Liver (tissue), 9 donors: ENCODE results near the gene ULK4. TPM values are rescaled to one million over a fixed set of nuclear protein-coding genes. Genes with fewer than 3 reads are reported as not detected.

Source experiments
- DNase-seq: peaks from one replicate; pipeline ENCODE4 v3.0.0-alpha.2; 2017; ENCODE audit warnings: low spot score
- H3K27ac ChIP-seq, 2 donors: one replicate each; pipeline ENCODE4 v1.7.0; 2013; ENCODE audit warnings: inconsistent platforms in 2 of 2, low read length in 2 of 2, control low read depth in 1 of 2, low read depth in 1 of 2, mild to moderate bottlenecking in 1 of 2
- H3K27me3 ChIP-seq, 4 donors: one replicate each; pipeline versions ENCODE4 v1.6.1 to v1.7.0; 2013; ENCODE audit warnings: low read length in 3 of 4, inconsistent platforms in 1 of 4, mild to moderate bottlenecking in 1 of 4, moderate library complexity in 1 of 4; ENCODE audit not compliant: control insufficient read depth in 4 of 4, insufficient read depth in 4 of 4
- H3K36me3 ChIP-seq, 4 donors: one replicate each; pipeline versions ENCODE4 v1.6.1 to v1.7.0; 2013; ENCODE audit warnings: low read length in 3 of 4, mild to moderate bottlenecking in 3 of 4, low read depth in 1 of 4, moderate library complexity in 1 of 4; ENCODE audit not compliant: control insufficient read depth in 4 of 4, insufficient read depth in 3 of 4
- H3K4me1 ChIP-seq, 4 donors: one replicate each; pipeline versions ENCODE4 v1.6.1 to v1.7.0; 2013; ENCODE audit warnings: low read length in 3 of 4, mild to moderate bottlenecking in 3 of 4, moderate library complexity in 1 of 4; ENCODE audit not compliant: control insufficient read depth in 4 of 4, insufficient read depth in 4 of 4
- H3K4me3 ChIP-seq, 3 donors: one replicate each; pipeline versions ENCODE4 v1.6.1 to v1.7.0; 2013; ENCODE audit warnings: low read length in 3 of 3, control low read depth in 1 of 3, low read depth in 1 of 3, mild to moderate bottlenecking in 1 of 3
- H3K9ac ChIP-seq, 2 donors: one replicate each; pipeline ENCODE4 v1.7.0; 2013; ENCODE audit warnings: low read length in 2 of 2, mild to moderate bottlenecking in 2 of 2, moderate library complexity in 2 of 2, control low read depth in 1 of 2, low read depth in 1 of 2
- H3K9me3 ChIP-seq, 4 donors: one replicate each; pipeline versions ENCODE4 v1.6.1 to v1.7.0; 2013; ENCODE audit warnings: low read length in 3 of 4; ENCODE audit not compliant: control insufficient read depth in 4 of 4
- ATF3 ChIP-seq: IDR thresholded peaks from 2 replicates; pipeline ENCODE4 v1.6.1; 2016; ENCODE audit warnings: antibody characterized with exemption
- CTCF ChIP-seq: fragments of 150-350 bp; IDR thresholded peaks from 2 replicates; pipeline ENCODE4 v1.5.1; 2017; ENCODE audit warnings: improper control_type of control experiment, low read depth, low read length; ENCODE audit not compliant: missing input control
- FOXA1 ChIP-seq: IDR thresholded peaks from 2 replicates; pipeline ENCODE4 v1.6.1; 2016; ENCODE audit warnings: antibody characterized with exemption
- FOXA2 ChIP-seq: IDR thresholded peaks from 2 replicates; pipeline ENCODE4 v1.6.1; 2016; ENCODE audit warnings: antibody characterized with exemption
- GABPA ChIP-seq, 2 donors: IDR thresholded peaks in 1 of 2; conservative IDR thresholded peaks in 1 of 2; 2 replicates each; pipeline ENCODE4 v1.6.1; 2016; ENCODE audit warnings: antibody characterized with exemption in 2 of 2, mild to moderate bottlenecking in 1 of 2, moderate library complexity in 1 of 2
- HNF4A ChIP-seq, 2 donors: conservative IDR thresholded peaks; 2 replicates each; pipeline ENCODE4 v1.6.1; 2016; ENCODE audit warnings: antibody characterized with exemption in 2 of 2, mild to moderate bottlenecking in 2 of 2
- HNF4G ChIP-seq: IDR thresholded peaks from 2 replicates; pipeline ENCODE4 v1.6.1; 2016; ENCODE audit warnings: antibody characterized with exemption
- JUND ChIP-seq, 2 donors: IDR thresholded peaks; 2 replicates each; pipeline ENCODE4 v1.6.1; 2016; ENCODE audit warnings: antibody characterized with exemption in 2 of 2
- MAX ChIP-seq: IDR thresholded peaks from 2 replicates; pipeline ENCODE4 v1.6.1; 2016; ENCODE audit warnings: antibody characterized with exemption
- NR2F2 ChIP-seq: IDR thresholded peaks from 2 replicates; pipeline ENCODE4 v1.6.1; 2016; ENCODE audit warnings: antibody characterized with exemption
- RAD21 ChIP-seq, 2 donors: IDR thresholded peaks; 2 replicates each; pipeline ENCODE4 v1.6.1; 2016; ENCODE audit warnings: antibody characterized with exemption in 2 of 2, mild to moderate bottlenecking in 2 of 2
- REST ChIP-seq: IDR thresholded peaks from 2 replicates; pipeline ENCODE4 v1.6.1; 2016; ENCODE audit warnings: antibody characterized with exemption, mild to moderate bottlenecking
- RXRA ChIP-seq, 2 donors: IDR thresholded peaks; 2 replicates each; pipeline ENCODE4 v1.6.1; 2017 to 2018; ENCODE audit warnings: antibody characterized with exemption in 2 of 2, mild to moderate bottlenecking in 1 of 2
- SP1 ChIP-seq: IDR thresholded peaks from 2 replicates; pipeline ENCODE4 v1.6.1; 2018; ENCODE audit warnings: antibody characterized with exemption, mild to moderate bottlenecking
- TAF1 ChIP-seq: conservative IDR thresholded peaks from 2 replicates; pipeline ENCODE4 v1.6.1; 2016; ENCODE audit warnings: antibody characterized with exemption, mild to moderate bottlenecking
- YY1 ChIP-seq: IDR thresholded peaks from 2 replicates; pipeline ENCODE4 v1.6.1; 2016; ENCODE audit warnings: antibody characterized with exemption, mild to moderate bottlenecking
- ZBTB33 ChIP-seq: IDR thresholded peaks from 2 replicates; pipeline ENCODE4 v1.6.1; 2016; ENCODE audit warnings: antibody characterized with exemption
- WGBS: extraction: QIAGEN DNeasy Blood & Tissue Kit; methylation state at CpG from one replicate; pipeline ENCODE4 v1.1.7; 2013; 5-methylcytosine and 5-hydroxymethylcytosine counted together
- polyA plus RNA-seq, 2 donors: library from polyadenylated mRNA; stranded (reverse) in 1 of 2; unstranded in 1 of 2; fragments of 200-250 nt in 1 of 2; fragments of >200 nt in 1 of 2; fragmentation: Nextera tagmentation in 1 of 2; extraction: Ambion mirVana in 1 of 2; gene quantifications; one replicate each; pipeline versions ENCODE4 v1.2.1 to v1.2.3, GENCODE V29; 2013 to 2015
- total RNA-seq, 2 donors: library from RNA; depleted of rRNA; stranded (reverse); fragments of >200 nt; gene quantifications; one replicate each; pipeline ENCODE4 v1.2.3, GENCODE V29; 2014
- donor health status: healthy.
- donor health status: healthy.
- donor health status: healthy.
- donor health status: healthy.
- donor health status: healthy.

The ULK4 gene
- total and polyA plus RNA-seq, 4 donors: 1.1 to 11.5 (median 3.2) TPM

GRCh38 chr3:41681479-41681878 is 280.4 kb downstream of the ULK4 start:
- 85% methylated on average over 3 of the region's 3 CpGs for WGBS
- DNase-seq: no peak
- H3K4me1 ChIP-seq: peaks cover 0 to 10% (median 1%) of the 10 kb centered on the region in 4 donors
- no peaks in the 10 kb centered on the region for H3K9me3 ChIP-seq
- H3K27ac ChIP-seq: no peak overlapping the region
- no peaks in the 10 kb centered on the region for H3K36me3 ChIP-seq
- H3K4me3 ChIP-seq: no peak overlapping the region
- no peak overlapping the region for H3K9ac ChIP-seq
- peak in 1 of 2 donors; percentile 26 for TF ChIP-seq RAD21 (IDR thresholded peaks at IDR 0.05)
- TF ChIP-seq MAX: no peak
- no peak for TF ChIP-seq ZBTB33
- TF ChIP-seq CTCF: no peak
- no peak for TF ChIP-seq NR2F2
- no peak for TF ChIP-seq REST
- no peak for TF ChIP-seq YY1
- peak; percentile 68 for TF ChIP-seq ATF3
- TF ChIP-seq JUND (IDR thresholded peaks at IDR 0.05): peak in 1 of 2 donors; percentile 25
- TF ChIP-seq RXRA (IDR thresholded peaks at IDR 0.05): peak in 1 of 2 donors; percentile 14
- TF ChIP-seq HNF4G: no peak
- peak; percentile 4 to 13 for TF ChIP-seq HNF4A (conservative IDR thresholded peaks at IDR 0.05)
- TF ChIP-seq FOXA1: no peak
- no peak for TF ChIP-seq SP1
- no peaks in the 10 kb centered on the region for H3K27me3 ChIP-seq

- Histone ChIP-seq H3K4me3 (no peak overlapping the region), H3K27ac (no peak overlapping the region), H3K27me3 (no peaks in the 10 kb centered on the region), H3K9me3 (no peaks in the 10 kb centered on the region), H3K4me1 (peaks cover 0 to 10% (median 1%) of the 10 kb centered on the region in 4 donors), H3K9ac (no peak overlapping the region), H3K36me3 (no peaks in the 10 kb centered on the region)
- no peak for TF ChIP-seq JUND (IDR thresholded peaks at IDR 0.05)
- no peak for TF ChIP-seq HNF4G
- no peak for TF ChIP-seq FOXA1
- no peak for TF ChIP-seq HNF4A (conservative IDR thresholded peaks at IDR 0.05)
- no peak for TF ChIP-seq TAF1
- no peak for TF ChIP-seq REST
- TF ChIP-seq GABPA (IDR thresholded peaks at IDR 0.05 in 1 of 2, conservative IDR thresholded peaks at IDR 0.05 in 1 of 2): no peak
- TF ChIP-seq ATF3: no peak
- no peak for TF ChIP-seq NR2F2
- no peak for TF ChIP-seq CTCF
- TF ChIP-seq RAD21 (IDR thresholded peaks at IDR 0.05): no peak
- no peak for TF ChIP-seq FOXA2
- WGBS: 99% methylated on average over 1 of the region's 1 CpG
- no peak for DNase-seq
Observed at GRCh38 chr3:41679374-41679773, 282.5 kb downstream of the ULK4 start.
